Muscle of back (tissue), 11 donors: ENCODE results near the gene RSU1. TPM values are rescaled to one million over a fixed set of nuclear protein-coding genes. Genes with fewer than 3 reads are reported as not detected.

Experiments used
- DNase-seq, 3 donors: peaks; one replicate each; pipeline versions ENCODE4 v3.0.0 to v3.0.0-alpha.2; 2013
- polyA plus RNA-seq, 10 donors: library from polyadenylated mRNA; unstranded; fragments of 120-200 nt; gene quantifications; one replicate each; pipeline ENCODE4 v1.2.1, GENCODE V29; 2013; ENCODE audit not compliant: insufficient read length in 10 of 10

Gene RSU1
- polyA plus RNA-seq, 10 donors: 79.6 to 135 (median 88.2) TPM

- DNase-seq: no peak
Observed at GRCh38 chr10:16609211-16609610, 208.0 kb downstream of the RSU1 start.

GRCh38 chr10:16606923-16607322 is 210.3 kb downstream of the RSU1 start:
- no peak for DNase-seq

GRCh38 chr10:16606421-16606820 is 210.8 kb downstream of the RSU1 start:
- no peak for DNase-seq

- no peak for DNase-seq
Observed at GRCh38 chr10:16603308-16603707, 213.9 kb downstream of the RSU1 start.

- no peak for DNase-seq
Observed at GRCh38 chr10:16602104-16602775, 215.0 kb downstream of the RSU1 start.

- DNase-seq: no peak
Observed at GRCh38 chr10:16599662-16600061, 217.6 kb downstream of the RSU1 start.

GRCh38 chr10:16597656-16598055 is 219.6 kb downstream of the RSU1 start:
- DNase-seq: no peak

GRCh38 chr10:16592378-16592777 is 224.8 kb downstream of the RSU1 start:
- DNase-seq: no peak

GRCh38 chr10:16586358-16587138 is 230.7 kb downstream of the RSU1 start:
- DNase-seq: no peak

GRCh38 chr10:16585103-16585502 is 232.1 kb downstream of the RSU1 start:
- no peak for DNase-seq

GRCh38 chr10:16583382-16583781 is 233.8 kb downstream of the RSU1 start:
- DNase-seq: peak in 2 of 3 donors; percentile 4 to 6

GRCh38 chr10:16581202-16581601 is 236.0 kb downstream of the RSU1 start:
- DNase-seq: no peak

GRCh38 chr10:16570731-16571130 is 246.5 kb downstream of the RSU1 start:
- DNase-seq: no peak

GRCh38 chr10:16566202-16566805 is 250.9 kb downstream of the RSU1 start:
- no peak for DNase-seq

GRCh38 chr10:16565604-16566003 is 251.6 kb downstream of the RSU1 start:
- DNase-seq: no peak

- no peak for DNase-seq
Observed at GRCh38 chr10:16562891-16563290, 254.3 kb downstream of the RSU1 start.

GRCh38 chr10:16559236-16559773 is 257.9 kb downstream of the RSU1 start:
- no peak for DNase-seq

GRCh38 chr10:16547973-16548372 is 269.3 kb downstream of the RSU1 start:
- DNase-seq: no peak

- DNase-seq: peak in 1 of 3 donors; percentile 15
Observed at GRCh38 chr10:16545116-16545736, 272.0 kb downstream of the RSU1 start.

- no peak for DNase-seq
Observed at GRCh38 chr10:16544591-16544990, 272.6 kb downstream of the RSU1 start.

GRCh38 chr10:16544099-16544498 is 273.1 kb downstream of the RSU1 start:
- DNase-seq: no peak
